Stimulated activated CD4-positive, alpha-beta T cell treated with anti-CD3 and anti-CD28 coated beads, Interleukin-15, amount 100 ng/mL, for 1 hour (primary cell): Measurements from ENCODE around the gene PRR12.
A peak's percentile ranks its signal among the peaks of the same experiment; 100 is the strongest.

Experiments used
- DNase-seq, 2 donors: peaks; one replicate each; pipeline ENCODE4 v3.0.0-alpha.2; 2020; ENCODE audit warnings: low read depth in 1 of 2, low spot score in 1 of 2

PRR12 gene

GRCh38 chr19:49662011-49662410 lies 71.0 kb downstream of the PRR12 start:
- no peak for DNase-seq

- no peak for DNase-seq
Observed at GRCh38 chr19:49663224-49663623, 72.2 kb downstream of the PRR12 start.

GRCh38 chr19:49664171-49665035 lies 73.4 kb downstream of the PRR12 start:
- peak; percentile 85 to 93 for DNase-seq

GRCh38 chr19:49665036-49665350 lies 74.0 kb downstream of the PRR12 start:
- DNase-seq = no peak

DNA sequence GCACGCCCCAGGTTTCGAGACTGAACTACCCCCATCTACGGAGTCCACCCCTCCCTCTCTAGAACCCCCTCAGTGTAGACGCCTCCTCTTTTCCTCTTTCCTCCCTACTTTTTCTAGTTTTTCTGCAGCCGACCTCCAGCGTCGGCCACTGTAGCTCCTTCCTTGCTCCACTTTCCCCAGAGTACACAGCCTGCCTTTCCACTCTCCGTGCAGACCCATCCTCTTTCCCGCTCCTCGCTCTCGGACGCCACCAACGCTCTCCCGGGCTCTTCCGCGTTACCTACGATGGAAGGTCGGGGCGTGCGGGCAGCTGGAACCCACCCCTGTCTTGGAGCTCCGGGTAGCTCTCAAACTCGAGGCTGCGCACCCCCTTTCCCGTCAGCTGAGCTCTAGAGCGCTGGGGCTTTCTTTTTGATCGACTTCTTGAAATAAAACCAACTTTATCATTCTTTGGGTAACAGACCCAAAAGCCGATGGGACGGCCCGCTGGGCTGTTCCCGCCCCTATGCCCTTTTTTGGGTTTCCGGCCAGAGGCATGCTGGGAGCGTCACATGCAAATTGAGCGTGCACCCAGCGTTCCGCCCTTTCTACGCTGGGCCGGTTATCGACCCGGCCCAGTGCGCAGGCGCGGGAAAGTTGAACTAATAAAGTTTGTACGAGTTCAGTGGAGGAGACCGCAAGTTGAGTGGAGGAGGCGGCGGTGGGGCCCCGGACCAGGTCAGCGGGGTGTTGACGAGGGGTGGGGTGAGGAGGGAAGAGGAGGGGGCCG lies 74.6 kb downstream of the PRR12 start, which contains the start of the genes BCL2L12 and IRF3:
TSS of gene BCL2L12 (plus strand) at position 583 of the 769 bp plus-strand sequence. CDS start 760 bp downstream, outside the sequence.
TSS of gene IRF3 (minus strand) at position 507 of the 769 bp plus-strand sequence. CDS start 1,019 bp downstream, outside the sequence.
- peak; percentile 98 for DNase-seq

- no peak for DNase-seq
Observed at GRCh38 chr19:49666120-49666444, 75.1 kb downstream of the PRR12 start.

DNA sequence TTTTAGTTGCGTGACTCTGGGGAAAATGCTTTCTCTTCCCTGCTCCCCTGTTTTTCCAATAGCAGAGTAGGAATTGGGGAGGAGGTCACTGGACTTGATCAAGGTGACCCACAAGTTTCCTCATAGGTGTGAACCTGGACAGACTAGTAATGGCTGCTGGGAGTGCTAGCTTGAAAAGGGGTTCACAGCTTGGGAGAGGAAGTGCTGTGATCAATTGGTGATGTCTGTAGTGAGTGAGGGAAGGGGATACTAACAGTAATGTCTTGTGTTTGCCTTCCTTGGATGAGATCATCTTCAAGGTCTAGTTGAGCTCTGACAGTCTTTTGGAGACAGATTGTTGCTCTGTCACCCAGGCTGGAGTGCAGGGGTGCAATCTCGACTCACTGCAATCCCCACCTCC lies 76.5 kb downstream of the PRR12 start:
- no peak for DNase-seq

- DNase-seq = no peak
Observed at GRCh38 chr19:49669516-49669915, 78.5 kb downstream of the PRR12 start.

DNA sequence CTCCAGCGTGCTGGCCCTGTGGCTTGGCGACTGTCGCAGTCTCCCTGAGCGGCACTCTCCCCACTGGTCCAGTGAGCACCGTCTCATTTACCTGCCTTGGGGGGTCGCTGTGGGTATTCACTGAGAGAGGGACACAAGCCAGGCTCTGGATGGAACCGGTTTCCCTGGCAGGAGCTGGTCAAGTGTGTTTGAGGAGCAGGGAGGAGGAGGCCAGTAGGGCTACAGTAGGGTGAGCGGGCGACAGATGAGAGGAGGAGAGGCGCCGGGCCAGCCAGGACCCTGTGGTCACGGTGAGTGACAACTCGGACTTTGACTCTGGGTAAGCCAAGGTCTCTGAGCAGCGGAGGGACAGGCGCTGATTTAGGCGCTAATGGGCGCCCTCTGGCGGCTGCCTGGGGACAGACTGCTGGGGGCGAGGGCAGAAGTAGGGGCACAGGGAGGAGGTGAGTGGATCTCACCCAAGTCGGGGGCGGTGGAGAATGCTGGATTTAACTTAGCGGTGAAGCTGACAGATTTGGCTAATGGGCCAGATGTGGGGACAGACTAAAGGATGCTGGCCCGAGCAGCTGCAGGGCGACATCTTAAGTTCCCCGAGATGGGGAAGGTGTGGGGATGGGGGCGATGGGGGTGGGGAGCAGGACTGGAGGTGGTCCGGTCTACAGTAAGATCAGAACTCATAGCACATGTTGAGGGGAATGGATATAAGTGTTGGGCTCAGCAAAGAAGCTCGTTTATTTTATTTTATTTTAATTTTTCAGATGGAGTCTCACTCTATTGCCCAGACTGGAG lies 81.3 kb downstream of the PRR12 start:
- DNase-seq = peak; percentile 58 to 68
